Spleen (tissue), 11 donors: ENCODE results near the gene RTN4IP1. TPM values are rescaled to one million over a fixed set of nuclear protein-coding genes. Genes with fewer than 3 reads are reported as not detected.
A peak's percentile ranks its signal among the peaks of the same experiment; 100 is the strongest.

Experiments used
- DNase-seq: peaks from one replicate; pipeline ENCODE4 v3.0.0-alpha.2; 2020
- H3K27ac ChIP-seq, 8 donors: fragments of 200-600 bp; sonication (generic) in 7 of 8; 1 replicate in 4 of 8; 2 replicates in 4 of 8; pipeline versions ENCODE4 v1.5.0 to v1.8.0; 2016 to 2021; ENCODE audit warnings: inconsistent platforms in 4 of 8, mild to moderate bottlenecking in 4 of 8, moderate library complexity in 1 of 8
- H3K27me3 ChIP-seq, 7 donors: fragments of 200-600 bp; sonication (generic) in 6 of 7; replicated peaks in 1 of 7; 1 replicate in 4 of 7; 2 replicates in 3 of 7; pipeline versions ENCODE4 v1.5.0 to v1.8.0; 2016 to 2021; ENCODE audit warnings: inconsistent platforms in 3 of 7, mild to moderate bottlenecking in 1 of 7
- H3K36me3 ChIP-seq, 6 donors: fragments of 200-600 bp; sonication (generic) in 5 of 6; 1 replicate in 4 of 6; 2 replicates in 2 of 6; pipeline versions ENCODE4 v1.5.0 to v1.8.0; 2016 to 2021; ENCODE audit warnings: inconsistent platforms in 2 of 6
- H3K4me1 ChIP-seq, 6 donors: fragments of 200-600 bp; sonication (generic) in 5 of 6; 1 replicate in 3 of 6; 2 replicates in 3 of 6; pipeline versions ENCODE4 v1.5.0 to v1.8.0; 2016 to 2021; ENCODE audit warnings: inconsistent platforms in 3 of 6
- H3K4me3 ChIP-seq, 8 donors: fragments of 200-600 bp; sonication (generic) in 7 of 8; 1 replicate in 4 of 8; 2 replicates in 4 of 8; pipeline versions ENCODE4 v1.5.0 to v1.8.0; 2016 to 2021; ENCODE audit warnings: inconsistent platforms in 4 of 8, mild to moderate bottlenecking in 4 of 8, moderate library complexity in 2 of 8
- H3K9me3 ChIP-seq, 8 donors: fragments of 200-600 bp; sonication (generic) in 7 of 8; 1 replicate in 4 of 8; 2 replicates in 4 of 8; pipeline versions ENCODE4 v1.5.0 to v1.8.0; 2016 to 2021; ENCODE audit warnings: inconsistent platforms in 4 of 8
- CTCF ChIP-seq, 11 experiments: fragments of 200-600 bp in 7 of 11; fragments of 450-650 bp in 4 of 11; sonication (generic) in 4 of 11; IDR thresholded peaks in 8 of 11; conservative IDR thresholded peaks in 3 of 11; 1 replicate in 7 of 11; 2 replicates in 4 of 11; pipeline versions ENCODE4 v1.4.0 to v1.8.0; 2016 to 2021; ENCODE audit warnings: antibody characterized with exemption in 11 of 11, inconsistent platforms in 4 of 11, mild to moderate bottlenecking in 1 of 11
- POLR2A ChIP-seq, 3 donors: fragments of 450-650 bp; IDR thresholded peaks; one replicate each; pipeline ENCODE4 v1.5.1; 2017; ENCODE audit warnings: antibody characterized with exemption in 3 of 3, mild to moderate bottlenecking in 1 of 3
- POLR2AphosphoS5 ChIP-seq, 3 donors: sonication (generic); formaldehyde crosslinking; IDR thresholded peaks; one replicate each; pipeline ENCODE4 v1.5.1; 2017; ENCODE audit warnings: antibody characterized with exemption in 3 of 3
- WGBS, 5 donors: extraction: QIAGEN DNeasy Blood & Tissue Kit in 3 of 5; methylation state at CpG; one replicate each; pipeline versions ENCODE4 v1.1.5 to v1.1.7; 2013 to 2018; 5-methylcytosine and 5-hydroxymethylcytosine counted together
- intact Hi-C: fragments of 100-400 bp; cut with DNase I; formaldehyde crosslinking; loops from one replicate; pipeline ENCODE4 v1.15.0; 2023; ENCODE audit warnings: low total_unique reads
- polyA plus RNA-seq, 3 donors: library from polyadenylated mRNA; stranded (reverse); fragments of 200-250 nt; gene quantifications; one replicate each; pipeline ENCODE4 v1.2.1, GENCODE V29; 2013
- total RNA-seq, 7 donors: library from RNA; depleted of rRNA in 3 of 7; stranded (reverse); fragments of >200 nt in 3 of 7; fragmentation: NEBNext Ultra II Directional in 4 of 7; extraction: Animal tissue kit (Norgen Biotek cat#: 25700) in 4 of 7; gene quantifications; one replicate each; pipeline versions ENCODE4 v1.1.0 to v1.2.1, GENCODE V29; 2016 to 2021
- donor health status: healthy with polysubstance abuse.
- donor health status: DM: no; HTN: no; CAD: no; lungs with moderate emphysema.
- donor health status: DM: no; HTN: no; CAD: no.
- donor health status: Bipolar disorder and iron deficiency.
- donor health status: healthy.
- donor health status: DM: no; HTN: no; CAD: no.
- donor health status: DM: yes; HTN: yes; CAD: no.

The RTN4IP1 gene
- total and polyA plus RNA-seq, 10 donors: 3.9 to 9.1 (median 6.6) TPM

GRCh38 chr6:106534564-106534982 is 94.7 kb downstream of the RTN4IP1 start:
- H3K36me3 ChIP-seq: peaks cover 0 to 85% (median 16%) of the 10 kb centered on the region in 6 donors
- TF ChIP-seq CTCF (IDR thresholded peaks at IDR 0.05 in 8 of 11, conservative IDR thresholded peaks at IDR 0.05 in 3 of 11) (no peak), POLR2A (IDR thresholded peaks at IDR 0.05) (no peak), POLR2AphosphoS5 (IDR thresholded peaks at IDR 0.05) (no peak)
- no peak for DNase-seq
- H3K4me1 ChIP-seq: peaks cover 0 to 77% (median 31%) of the 10 kb centered on the region in 6 donors
- H3K27me3 ChIP-seq: no peaks in the 10 kb centered on the region
- peak overlapping the region in 2 of 8 donors; percentile 34 to 40 for H3K27ac ChIP-seq
- H3K4me3 ChIP-seq: no peak overlapping the region
- WGBS, 5 donors: 44 to 73% (median 60%) methylated on average over 2 of the region's 2 CpGs
- intact Hi-C loops: no loop called here
- H3K9me3 ChIP-seq: no peaks in the 10 kb centered on the region

- Histone ChIP-seq H3K4me3 (no peak overlapping the region), H3K36me3 (peaks cover 0 to 85% (median 18%) of the 10 kb centered on the region in 6 donors), H3K27ac (peak overlapping the region in 4 of 8 donors; percentile 26 to 41 (median 37)), H3K4me1 (peaks cover 0 to 71% (median 28%) of the 10 kb centered on the region in 6 donors), H3K27me3 (no peaks in the 10 kb centered on the region), H3K9me3 (no peaks in the 10 kb centered on the region)
- intact Hi-C loops: no loop called here
- whole genome bisulfite sequencing, 5 donors: 43 to 87% (median 77%) methylated on average over 1 of the region's 1 CpG
- no peak for TF ChIP-seq POLR2AphosphoS5 (IDR thresholded peaks at IDR 0.05)
- no peak for TF ChIP-seq CTCF (IDR thresholded peaks at IDR 0.05 in 8 of 11, conservative IDR thresholded peaks at IDR 0.05 in 3 of 11)
- TF ChIP-seq POLR2A (IDR thresholded peaks at IDR 0.05): no peak
- no peak for DNase-seq
These were observed 95.3 kb downstream of the RTN4IP1 start for GRCh38 chr6:106534004-106534403.

- Histone ChIP-seq H3K4me1 (peaks cover 0 to 69% (median 19%) of the 10 kb centered on the region in 6 donors), H3K9me3 (no peaks in the 10 kb centered on the region), H3K27me3 (no peaks in the 10 kb centered on the region), H3K27ac (peak overlapping the region in 5 of 8 donors; percentile 8 to 41 (median 34)), H3K36me3 (peaks cover 0 to 88% (median 25%) of the 10 kb centered on the region in 6 donors), H3K4me3 (no peak overlapping the region)
- no peak for DNase-seq
- TF ChIP-seq POLR2AphosphoS5 (IDR thresholded peaks at IDR 0.05) (peak in 1 of 3 donors; percentile 10), CTCF (IDR thresholded peaks at IDR 0.05 in 8 of 11, conservative IDR thresholded peaks at IDR 0.05 in 3 of 11) (no peak)
- WGBS, 5 donors: 60 to 90% (median 64%) methylated on average over 5 of the region's 5 CpGs
- intact Hi-C loops: no loop called here
These were observed 96.2 kb downstream of the RTN4IP1 start for GRCh38 chr6:106533054-106533453.

GRCh38 chr6:106530502-106530901 is 98.8 kb downstream of the RTN4IP1 start:
- H3K4me3 ChIP-seq: no peak overlapping the region
- H3K27me3 ChIP-seq: no peaks in the 10 kb centered on the region
- peaks cover 10 to 78% (median 17%) of the 10 kb centered on the region in 6 donors for H3K4me1 ChIP-seq
- 89 to 98% (median 98%) methylated on average over 1 of the region's 1 CpG for WGBS, 5 donors
- DNase-seq: no peak
- no peak for TF ChIP-seq CTCF (IDR thresholded peaks at IDR 0.05 in 8 of 11, conservative IDR thresholded peaks at IDR 0.05 in 3 of 11)
- no peak for TF ChIP-seq POLR2AphosphoS5 (IDR thresholded peaks at IDR 0.05)
- no peak for TF ChIP-seq POLR2A (IDR thresholded peaks at IDR 0.05)
- no peaks in the 10 kb centered on the region for H3K9me3 ChIP-seq
- intact Hi-C loops: no loop called here
- H3K27ac ChIP-seq: no peak overlapping the region
- H3K36me3 ChIP-seq: peaks cover 0 to 100% (median 31%) of the 10 kb centered on the region in 6 donors
